Mucosa of descending colon (tissue), 3 donors: ENCODE data around the gene ZNF777. TPM values are rescaled to one million over a fixed set of nuclear protein-coding genes. Genes with fewer than 3 reads are reported as not detected.

Experiments used
- ATAC-seq: fragments of 200-7000 bp; cut with Tn5 transposase; one replicate; pipeline ENCODE4 v1.9.1; 2020; ENCODE audit warnings: mild to moderate bottlenecking, moderate library complexity
- DNase-seq, 3 donors: peaks; one replicate each; pipeline ENCODE4 v3.0.0-alpha.2; 2020
- H3K36me3 ChIP-seq: fragments of 200-600 bp; one replicate; pipeline ENCODE4 v1.8.0; 2021; ENCODE audit warnings: low read depth, mild to moderate bottlenecking
- H3K4me1 ChIP-seq: fragments of 200-600 bp; one replicate; pipeline ENCODE4 v1.8.0; 2021; ENCODE audit warnings: low read depth, mild to moderate bottlenecking
- H3K4me3 ChIP-seq: fragments of 200-600 bp; one replicate; pipeline ENCODE4 v1.8.0; 2021; ENCODE audit warnings: mild to moderate bottlenecking
- H3K9me3 ChIP-seq: fragments of 200-600 bp; one replicate; pipeline ENCODE4 v1.8.0; 2021; ENCODE audit warnings: mild to moderate bottlenecking
- intact Hi-C, 2 donors: fragments of 100-400 bp; cut with DNase I in 1 of 2; cut with micrococcal nuclease in 1 of 2; formaldehyde crosslinking; loops; one replicate each; pipeline versions ENCODE4 v1.11.0 to v1.11.1; 2022; cut with DNase I, micrococcal nuclease
- total RNA-seq, 3 donors: library from RNA; stranded (reverse); fragmentation: NEBNext Ultra II Directional in 2 of 3; extraction: Animal tissue kit (Norgen Biotek cat#: 25700) in 2 of 3; gene quantifications; one replicate each; pipeline versions ENCODE4 v1.2.1 to v1.2.4, GENCODE V29; 2021 to 2023
- TF ChIP-seq, protein P1 (sequence below): fragments of 200-600 bp; IDR thresholded peaks from one replicate; pipeline ENCODE4 v1.8.0; 2022; ENCODE audit warnings: antibody characterized with exemption, mild to moderate bottlenecking
- donor health status: DM: no; HTN: no; CAD: no; lungs with moderate emphysema.
- donor health status: DM: no; HTN: no; CAD: no.
- donor health status: DM: no; HTN: yes; CAD: no.

ZNF777 gene
- total RNA-seq, 3 donors from 2014 or later, result 9.6 to 12.2 (median 10.0) TPM

DNA sequence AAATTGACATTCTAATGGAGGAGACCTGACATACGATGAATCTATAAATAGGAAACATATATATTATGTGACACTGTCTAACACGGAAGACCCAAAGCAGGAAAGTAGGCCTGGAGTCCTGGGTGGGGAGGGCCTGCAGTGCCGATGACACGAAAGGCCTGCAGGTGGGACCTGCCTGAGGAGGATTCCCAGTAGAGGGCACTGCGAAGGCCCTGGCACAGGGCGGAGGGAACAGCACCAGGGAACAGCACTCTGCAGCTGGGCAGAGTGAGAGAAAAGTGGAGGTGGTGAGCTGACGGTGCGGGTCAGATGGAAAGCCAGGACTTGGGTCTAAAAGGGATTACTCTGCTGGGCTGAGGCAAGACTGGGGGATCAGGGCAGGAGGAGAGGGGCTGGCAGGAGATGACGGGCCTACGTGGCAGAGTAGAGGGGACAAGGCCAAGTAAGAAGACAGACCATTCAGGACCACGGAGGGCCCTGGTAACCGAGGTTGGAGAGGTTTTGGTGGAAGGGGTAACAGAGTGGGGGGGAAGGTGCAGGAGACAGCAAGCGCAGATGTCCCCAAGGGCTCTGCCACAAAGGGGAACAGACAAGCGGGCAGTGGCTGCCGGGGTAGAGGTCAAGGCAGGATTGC lies 28.6 kb upstream of the ZNF777 start:
- DNase-seq (no peak), ATAC-seq (peak; percentile 71)
- Histone ChIP-seq H3K4me1 (no peaks in the 10 kb centered on the region), H3K36me3 (peaks cover 20% of the 10 kb centered on the region), H3K9me3 (no peaks in the 10 kb centered on the region), H3K4me3 (no peak overlapping the region)
- TF ChIP-seq, protein P1, sequence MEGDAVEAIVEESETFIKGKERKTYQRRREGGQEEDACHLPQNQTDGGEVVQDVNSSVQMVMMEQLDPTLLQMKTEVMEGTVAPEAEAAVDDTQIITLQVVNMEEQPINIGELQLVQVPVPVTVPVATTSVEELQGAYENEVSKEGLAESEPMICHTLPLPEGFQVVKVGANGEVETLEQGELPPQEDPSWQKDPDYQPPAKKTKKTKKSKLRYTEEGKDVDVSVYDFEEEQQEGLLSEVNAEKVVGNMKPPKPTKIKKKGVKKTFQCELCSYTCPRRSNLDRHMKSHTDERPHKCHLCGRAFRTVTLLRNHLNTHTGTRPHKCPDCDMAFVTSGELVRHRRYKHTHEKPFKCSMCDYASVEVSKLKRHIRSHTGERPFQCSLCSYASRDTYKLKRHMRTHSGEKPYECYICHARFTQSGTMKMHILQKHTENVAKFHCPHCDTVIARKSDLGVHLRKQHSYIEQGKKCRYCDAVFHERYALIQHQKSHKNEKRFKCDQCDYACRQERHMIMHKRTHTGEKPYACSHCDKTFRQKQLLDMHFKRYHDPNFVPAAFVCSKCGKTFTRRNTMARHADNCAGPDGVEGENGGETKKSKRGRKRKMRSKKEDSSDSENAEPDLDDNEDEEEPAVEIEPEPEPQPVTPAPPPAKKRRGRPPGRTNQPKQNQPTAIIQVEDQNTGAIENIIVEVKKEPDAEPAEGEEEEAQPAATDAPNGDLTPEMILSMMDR, result no peak
- intact Hi-C loops, result no loop called here

DNA sequence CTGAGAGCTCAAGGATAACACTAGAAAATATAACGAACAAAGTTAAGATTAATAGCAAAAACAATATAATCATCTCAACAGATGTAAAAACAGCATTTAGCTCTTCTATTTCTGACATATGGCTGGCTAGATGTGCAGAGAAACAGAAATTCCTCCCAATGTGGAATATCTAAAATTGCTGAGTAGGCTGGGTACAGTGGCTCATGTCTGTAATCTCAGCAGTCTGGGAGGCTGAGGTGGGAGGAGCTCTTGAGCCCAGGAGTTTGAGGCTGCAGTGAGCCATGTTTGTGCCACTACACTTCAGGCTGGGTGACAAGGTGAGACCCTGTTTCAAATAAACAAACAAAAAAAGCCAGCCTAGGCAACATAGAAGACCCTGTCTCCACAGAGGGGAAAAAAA lies 18.7 kb upstream of the ZNF777 start:
- Histone ChIP-seq H3K4me3 (no peak overlapping the region), H3K4me1 (no peaks in the 10 kb centered on the region), H3K9me3 (no peaks in the 10 kb centered on the region), H3K36me3 (peaks cover 6% of the 10 kb centered on the region)
- no peak for ATAC-seq
- TF ChIP-seq, protein P1, result no peak
- no peak for DNase-seq
- intact Hi-C loops, result no loop called here

DNA sequence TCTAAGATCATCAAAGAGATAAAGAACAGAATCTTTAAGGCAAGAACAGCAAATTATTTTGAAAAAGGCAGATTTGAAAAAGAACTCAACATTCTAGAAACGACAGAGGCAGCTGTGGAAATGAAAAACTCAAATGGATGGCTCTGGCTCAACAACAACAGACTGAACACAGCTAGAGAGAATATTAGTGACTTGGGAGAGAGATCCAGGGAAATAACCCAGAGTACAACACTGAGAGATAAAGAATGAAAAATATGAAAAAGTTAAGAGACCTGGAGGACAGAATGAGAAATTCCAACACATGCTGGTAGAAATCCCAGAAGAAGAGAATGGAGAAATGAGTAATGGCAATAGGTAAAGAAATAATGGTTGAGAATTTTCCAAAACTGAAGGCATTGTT lies 17.9 kb upstream of the ZNF777 start:
- Histone ChIP-seq H3K4me1 (no peaks in the 10 kb centered on the region), H3K9me3 (no peaks in the 10 kb centered on the region), H3K4me3 (no peak overlapping the region), H3K36me3 (peaks cover 9% of the 10 kb centered on the region)
- ATAC-seq (no peak), DNase-seq (no peak)
- TF ChIP-seq, protein P1, result no peak
- intact Hi-C loops, result no loop called here

DNA sequence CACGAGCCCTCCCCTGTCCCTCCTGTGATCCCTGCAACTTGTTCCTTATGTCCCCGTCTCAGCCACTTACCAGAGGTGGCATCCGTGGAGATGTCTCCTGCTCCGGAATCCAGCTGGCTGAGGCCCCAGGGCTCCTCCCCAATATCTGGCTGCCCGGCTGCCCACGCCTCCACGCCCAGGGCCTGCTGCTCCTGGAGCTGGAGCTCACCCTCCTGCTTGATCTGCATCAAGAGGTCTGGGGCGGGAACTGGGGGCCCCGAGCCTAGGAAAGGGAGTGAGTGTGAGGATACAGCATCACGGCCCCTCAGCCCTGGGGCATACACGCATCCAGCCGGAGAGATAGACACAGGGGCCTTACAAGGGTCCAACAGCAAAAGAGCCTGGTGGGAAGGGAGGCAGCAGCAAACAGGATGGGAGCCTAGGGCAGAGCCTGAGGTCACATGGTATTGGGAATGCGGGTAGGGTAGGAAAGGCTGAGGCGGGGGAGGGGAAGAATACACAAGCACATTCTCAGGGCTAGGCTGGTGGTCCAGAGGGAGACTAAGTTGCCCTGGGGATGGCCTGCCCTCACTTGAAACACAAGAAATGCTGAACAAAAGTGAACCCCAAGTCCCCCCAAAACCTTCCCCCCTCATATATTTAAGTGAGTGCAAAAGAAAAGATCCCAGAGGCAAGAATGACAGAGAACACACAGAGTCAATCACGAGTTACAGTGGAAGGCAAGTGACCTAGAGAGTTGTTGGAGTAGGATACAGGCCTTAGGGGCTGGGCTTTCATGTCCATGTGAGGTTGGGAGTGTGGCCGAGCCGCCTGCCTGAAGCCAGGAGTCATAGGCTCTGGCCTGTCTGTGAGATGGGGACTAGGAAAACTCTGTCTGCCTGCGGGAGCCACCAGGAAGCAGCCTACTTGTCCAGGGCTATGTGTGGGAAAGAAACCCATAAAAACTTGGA lies 16.9 kb upstream of the ZNF777 start:
- ATAC-seq (no peak), DNase-seq (no peak)
- H3K4me3 ChIP-seq, result no peak overlapping the region
- no peaks in the 10 kb centered on the region for H3K9me3 ChIP-seq
- intact Hi-C loops, result no loop called here
- H3K36me3 ChIP-seq, result peaks cover 9% of the 10 kb centered on the region
- no peaks in the 10 kb centered on the region for H3K4me1 ChIP-seq
- TF ChIP-seq, protein P1, result no peak

DNA sequence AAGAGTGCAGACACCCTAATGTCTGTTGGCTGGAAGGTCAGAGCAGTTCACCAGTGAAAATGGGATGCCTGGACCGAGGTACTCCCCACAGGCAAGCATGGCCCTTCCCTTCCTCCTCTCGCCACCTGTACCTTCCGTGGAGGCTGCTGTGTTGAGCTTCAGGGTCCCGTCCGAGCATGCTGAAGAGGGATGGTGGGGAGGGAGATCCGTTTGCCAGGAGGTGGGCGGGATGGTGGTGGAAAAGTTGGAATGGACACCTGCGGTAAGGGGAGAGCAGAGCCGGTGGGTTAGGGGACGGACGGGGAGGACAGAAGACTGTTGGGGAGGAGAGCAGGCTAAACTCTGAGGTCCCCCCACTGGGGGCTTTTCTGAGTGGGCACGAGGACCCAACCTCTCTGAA lies 15.9 kb upstream of the ZNF777 start:
- DNase-seq (no peak), ATAC-seq (no peak)
- intact Hi-C loops, result no loop called here
- Histone ChIP-seq H3K9me3 (no peaks in the 10 kb centered on the region), H3K4me1 (no peaks in the 10 kb centered on the region), H3K36me3 (peaks cover 9% of the 10 kb centered on the region), H3K4me3 (no peak overlapping the region)
- TF ChIP-seq, protein P1, result no peak
